A549 (cell line): ENCODE results near the gene ITSN1.
"Not testable (repeated sequence)": the region's sequence is repeated elsewhere in the genome, so short reads cannot be mapped to it uniquely, and the experiment has no call there.

Experiments
- CHD2 ChIP-seq: fragments of 150-350 bp; IDR thresholded peaks from 2 replicates; pipeline ENCODE4 v1.6.1; 2014; ENCODE audit warnings: low read length; ENCODE audit not compliant: partially characterized antibody
- CTCF ChIP-seq: fragments of >200 bp; sonication (Bioruptor Twin); formaldehyde crosslinking; IDR thresholded peaks from 3 replicates; pipeline ENCODE4 v1.5.1; 2016
- EP300 ChIP-seq, 2 experiments: fragments of >200 bp; sonication (Bioruptor Twin); formaldehyde crosslinking; IDR thresholded peaks; 2 replicates in 1 of 2; 3 replicates in 1 of 2; pipeline ENCODE4 v1.6.1; 2016 to 2017
- HOXA7 ChIP-seq: fragments of 250-450 bp; sonication (Bioruptor Pico); IDR thresholded peaks from 2 replicates; pipeline ENCODE4 v1.5.0; 2020; ENCODE audit warnings: mild to moderate bottlenecking, moderate library complexity
- JUN ChIP-seq, 2 experiments: fragments of >200 bp; sonication (Bioruptor Twin); formaldehyde crosslinking; IDR thresholded peaks; 2 replicates in 1 of 2; 3 replicates in 1 of 2; pipeline ENCODE4 v1.6.1; 2016 to 2017
- JUNB ChIP-seq: fragments of >200 bp; sonication (Bioruptor Twin); formaldehyde crosslinking; IDR thresholded peaks from 2 replicates; pipeline ENCODE4 v1.6.1; 2016
- NFE2L2 ChIP-seq: fragments of 150-350 bp; conservative IDR thresholded peaks from 2 replicates; pipeline ENCODE4 v1.6.1; 2014; ENCODE audit warnings: low read length
- PBX3 ChIP-seq: IDR thresholded peaks from 2 replicates; pipeline ENCODE4 v1.6.1; 2012
- POLR2A ChIP-seq: IDR thresholded peaks from 2 replicates; pipeline ENCODE4 v1.6.1; 2012; ENCODE audit warnings: mild to moderate bottlenecking, low read length

GRCh38 chr21:33788438-33788837 lies 146.1 kb downstream of the ITSN1 start:
- not testable (repeated sequence) for TF ChIP-seq CTCF; NFE2L2; EP300 (IDR thresholded peaks at IDR 0.05); POLR2A; JUN (IDR thresholded peaks at IDR 0.05); HOXA7 (CRISPR knock-in tag); JUNB; PBX3; CHD2
